ENCODE results near the gene TTC13.

- TF ChIP-seq, protein P1, sequence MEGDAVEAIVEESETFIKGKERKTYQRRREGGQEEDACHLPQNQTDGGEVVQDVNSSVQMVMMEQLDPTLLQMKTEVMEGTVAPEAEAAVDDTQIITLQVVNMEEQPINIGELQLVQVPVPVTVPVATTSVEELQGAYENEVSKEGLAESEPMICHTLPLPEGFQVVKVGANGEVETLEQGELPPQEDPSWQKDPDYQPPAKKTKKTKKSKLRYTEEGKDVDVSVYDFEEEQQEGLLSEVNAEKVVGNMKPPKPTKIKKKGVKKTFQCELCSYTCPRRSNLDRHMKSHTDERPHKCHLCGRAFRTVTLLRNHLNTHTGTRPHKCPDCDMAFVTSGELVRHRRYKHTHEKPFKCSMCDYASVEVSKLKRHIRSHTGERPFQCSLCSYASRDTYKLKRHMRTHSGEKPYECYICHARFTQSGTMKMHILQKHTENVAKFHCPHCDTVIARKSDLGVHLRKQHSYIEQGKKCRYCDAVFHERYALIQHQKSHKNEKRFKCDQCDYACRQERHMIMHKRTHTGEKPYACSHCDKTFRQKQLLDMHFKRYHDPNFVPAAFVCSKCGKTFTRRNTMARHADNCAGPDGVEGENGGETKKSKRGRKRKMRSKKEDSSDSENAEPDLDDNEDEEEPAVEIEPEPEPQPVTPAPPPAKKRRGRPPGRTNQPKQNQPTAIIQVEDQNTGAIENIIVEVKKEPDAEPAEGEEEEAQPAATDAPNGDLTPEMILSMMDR (IDR thresholded peaks at IDR 0.05), result no peak
- TF ChIP-seq POLR2AphosphoS5 (IDR thresholded peaks at IDR 0.05) (no peak), POLR2A (IDR thresholded peaks at IDR 0.05) (no peak), EP300 (IDR thresholded peaks at IDR 0.05) (no peak)
Measured at GRCh38 chr1:230909974-230910754, 68.5 kb downstream of the TTC13 start.
